KOPT-K1 (cell line): ENCODE data around the gene OLFM4.

Experiments used
- H3K27ac ChIP-seq: fragments of 200-600 bp; sonication (generic); 2 replicates; pipeline ENCODE4 v1.5.1; 2016; ENCODE audit warnings: antibody characterized with exemption, mild to moderate bottlenecking, low read depth, low read length; ENCODE audit not compliant: poor library complexity, severe bottlenecking
- H3K36me3 ChIP-seq: fragments of 200-600 bp; sonication (generic); 2 replicates; pipeline ENCODE4 v1.5.1; 2017; ENCODE audit warnings: antibody characterized with exemption, mild to moderate bottlenecking, low read length, moderate library complexity; ENCODE audit not compliant: insufficient read depth
- H3K9me3 ChIP-seq: fragments of 200-600 bp; sonication (generic); 2 replicates; pipeline ENCODE4 v1.5.1; 2017; ENCODE audit warnings: antibody characterized with exemption, low read length, mild to moderate bottlenecking; ENCODE audit not compliant: insufficient read depth, poor library complexity, severe bottlenecking

Gene OLFM4

GRCh38 chr13:53073711-53074110 lies 45.1 kb downstream of the OLFM4 start:
- H3K9me3 ChIP-seq = peaks cover 7% of the 10 kb centered on the region
- H3K36me3 ChIP-seq = no peaks in the 10 kb centered on the region
- no peak overlapping the region for H3K27ac ChIP-seq

- Histone ChIP-seq H3K36me3 (no peaks in the 10 kb centered on the region), H3K9me3 (peaks cover 7% of the 10 kb centered on the region)
Observed at GRCh38 chr13:53074114-53074513, 45.5 kb downstream of the OLFM4 start.

GRCh38 chr13:53075356-53076041 lies 46.9 kb downstream of the OLFM4 start:
- peaks cover 7% of the 10 kb centered on the region for H3K9me3 ChIP-seq
- H3K27ac ChIP-seq = no peak overlapping the region
- H3K36me3 ChIP-seq = no peaks in the 10 kb centered on the region

More at GRCh38 chr13:53074114-53074513, 45.5 kb downstream of the OLFM4 start:
- no peak overlapping the region for H3K27ac ChIP-seq

- no peaks in the 10 kb centered on the region for H3K36me3 ChIP-seq
- H3K27ac ChIP-seq = no peak overlapping the region
- peaks cover 7% of the 10 kb centered on the region for H3K9me3 ChIP-seq
Observed at GRCh38 chr13:53079691-53080090, 51.1 kb downstream of the OLFM4 start.

GRCh38 chr13:53088871-53089270 lies 60.3 kb downstream of the OLFM4 start:
- no peaks in the 10 kb centered on the region for H3K9me3 ChIP-seq

GRCh38 chr13:53089951-53090350 lies 61.3 kb downstream of the OLFM4 start:
- Histone ChIP-seq H3K27ac (no peak overlapping the region), H3K36me3 (no peaks in the 10 kb centered on the region), H3K9me3 (no peaks in the 10 kb centered on the region)

More at GRCh38 chr13:53088871-53089270, 60.3 kb downstream of the OLFM4 start:
- no peaks in the 10 kb centered on the region for H3K36me3 ChIP-seq
- H3K27ac ChIP-seq = no peak overlapping the region

GRCh38 chr13:53090461-53090860 lies 61.8 kb downstream of the OLFM4 start:
- no peak overlapping the region for H3K27ac ChIP-seq
- no peaks in the 10 kb centered on the region for H3K9me3 ChIP-seq
- no peaks in the 10 kb centered on the region for H3K36me3 ChIP-seq

GRCh38 chr13:53092931-53093330 lies 64.3 kb downstream of the OLFM4 start:
- no peaks in the 10 kb centered on the region for H3K9me3 ChIP-seq
- H3K36me3 ChIP-seq = no peaks in the 10 kb centered on the region
- H3K27ac ChIP-seq = no peak overlapping the region

- Histone ChIP-seq H3K9me3 (no peaks in the 10 kb centered on the region), H3K27ac (no peak overlapping the region), H3K36me3 (no peaks in the 10 kb centered on the region)
Observed at GRCh38 chr13:53098455-53098854, 69.8 kb downstream of the OLFM4 start.

- H3K9me3 ChIP-seq = no peaks in the 10 kb centered on the region
- no peak overlapping the region for H3K27ac ChIP-seq
- no peaks in the 10 kb centered on the region for H3K36me3 ChIP-seq
Observed at GRCh38 chr13:53100394-53101063, 71.9 kb downstream of the OLFM4 start.
